ENCODE data around the gene FCER1G.
A peak's percentile ranks its signal among the peaks of the same experiment; 100 is the strongest.
"Not testable (repeated sequence)": the region's sequence is repeated elsewhere in the genome, so short reads cannot be mapped to it uniquely, and the experiment has no call there.

The FCER1G gene

DNA sequence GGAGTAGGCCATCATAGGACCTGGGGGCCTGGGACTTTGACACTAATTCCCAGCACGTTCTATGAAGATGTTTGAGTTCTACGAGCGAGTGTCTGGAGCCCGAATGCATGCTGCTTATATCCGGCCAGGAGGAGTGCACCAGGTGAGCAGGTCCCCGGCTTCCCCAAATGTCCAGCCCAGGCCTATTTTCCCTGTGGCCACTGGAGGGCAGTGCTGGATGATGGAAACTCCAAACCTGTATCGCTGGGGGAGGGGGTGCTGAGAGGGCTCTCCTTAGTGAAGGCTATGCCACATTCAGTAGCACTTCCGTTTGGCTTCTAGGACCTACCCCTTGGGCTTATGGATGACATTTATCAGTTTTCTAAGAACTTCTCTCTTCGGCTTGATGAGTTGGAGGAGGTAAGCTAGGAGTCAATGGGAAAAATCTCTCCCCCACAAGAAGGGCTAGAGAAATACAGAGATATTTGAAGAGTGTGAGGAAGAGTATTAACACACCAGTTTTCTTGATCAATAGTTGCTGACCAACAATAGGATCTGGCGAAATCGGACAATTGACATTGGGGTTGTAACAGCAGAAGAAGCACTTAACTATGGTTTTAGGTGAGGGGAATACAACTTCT lies 5.2 kb upstream of the FCER1G start:
- DNase-seq: peak; percentile 64

- no peak for DNase-seq
Measured at GRCh38 chr1:161214369-161214768, 726 bp upstream of the FCER1G start.

DNA sequence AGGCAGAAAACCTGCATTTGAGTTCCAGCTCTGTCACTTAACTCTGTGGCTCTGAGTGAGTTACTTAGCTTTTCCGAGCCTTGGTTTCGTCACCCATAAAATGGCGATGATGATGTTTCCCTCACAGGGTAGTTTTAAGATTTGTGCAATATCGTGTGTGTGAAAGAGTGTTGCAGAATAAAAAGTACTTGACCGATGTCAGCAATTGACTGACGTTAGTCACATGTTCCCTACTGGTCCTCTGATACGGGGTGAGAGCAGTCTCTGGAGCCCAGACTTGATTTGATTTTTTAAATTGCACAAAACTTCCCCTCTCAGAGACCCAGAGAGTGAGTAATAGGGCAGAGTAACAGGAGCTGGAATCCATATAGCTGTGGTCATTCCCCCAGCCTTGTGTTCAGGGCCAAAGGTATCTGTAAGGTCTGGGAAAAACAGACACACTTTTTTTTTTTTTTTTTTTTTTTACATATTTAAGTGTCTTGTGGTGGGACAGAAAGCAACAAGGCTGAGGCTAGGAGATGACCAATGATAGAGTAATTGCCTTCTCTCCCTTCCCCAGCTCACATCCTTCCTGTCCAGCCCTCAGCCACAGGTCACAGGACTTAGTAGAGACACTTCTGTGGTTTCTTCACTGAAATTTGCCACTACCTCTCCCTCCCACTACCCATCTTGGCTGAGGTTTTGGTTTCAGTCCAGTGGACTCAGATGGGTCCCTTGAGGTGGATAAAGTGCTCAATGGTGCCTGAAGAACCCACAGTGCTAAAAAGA lies 2.0 kb downstream of the FCER1G start:
- DNase-seq: no peak

GRCh38 chr1:161217831-161218230 lies 2.7 kb downstream of the FCER1G start:
- DNase-seq: no peak

DNA sequence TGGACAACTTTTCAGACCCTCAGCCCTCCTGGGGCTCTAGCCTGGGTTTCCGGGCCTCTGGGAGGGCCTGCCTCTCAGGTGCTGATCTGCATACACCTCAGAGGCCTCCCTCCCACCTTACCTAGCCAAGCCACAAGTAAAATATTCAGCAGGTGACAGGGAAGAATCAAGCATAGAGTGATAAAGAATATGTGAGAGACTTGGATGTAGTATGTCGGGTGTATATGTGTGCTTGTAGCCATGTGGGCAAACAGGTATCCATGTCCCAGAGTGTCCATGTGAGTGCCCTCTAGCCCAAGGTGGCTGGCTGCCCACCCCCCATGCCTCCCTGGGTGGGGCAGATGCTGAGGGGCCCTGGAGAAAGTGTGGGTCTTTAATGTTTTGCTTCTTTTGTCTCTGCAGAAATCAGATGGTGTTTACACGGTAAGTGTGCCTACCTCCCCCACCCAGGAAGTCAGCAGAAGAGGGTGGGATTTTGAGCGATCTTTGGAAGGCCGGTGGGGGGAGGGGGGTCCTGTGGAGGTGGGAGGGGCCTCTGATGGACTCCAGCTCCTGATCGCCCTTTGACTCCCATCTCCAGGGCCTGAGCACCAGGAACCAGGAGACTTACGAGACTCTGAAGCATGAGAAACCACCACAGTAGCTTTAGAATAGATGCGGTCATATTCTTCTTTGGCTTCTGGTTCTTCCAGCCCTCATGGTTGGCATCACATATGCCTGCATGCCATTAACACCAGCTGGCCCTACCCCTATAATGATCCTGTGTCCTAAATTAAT lies 3.4 kb downstream of the FCER1G start:
- no peak for DNase-seq

- DNase-seq: no peak
Measured at GRCh38 chr1:161219078-161219892, 4.2 kb downstream of the FCER1G start.

DNA sequence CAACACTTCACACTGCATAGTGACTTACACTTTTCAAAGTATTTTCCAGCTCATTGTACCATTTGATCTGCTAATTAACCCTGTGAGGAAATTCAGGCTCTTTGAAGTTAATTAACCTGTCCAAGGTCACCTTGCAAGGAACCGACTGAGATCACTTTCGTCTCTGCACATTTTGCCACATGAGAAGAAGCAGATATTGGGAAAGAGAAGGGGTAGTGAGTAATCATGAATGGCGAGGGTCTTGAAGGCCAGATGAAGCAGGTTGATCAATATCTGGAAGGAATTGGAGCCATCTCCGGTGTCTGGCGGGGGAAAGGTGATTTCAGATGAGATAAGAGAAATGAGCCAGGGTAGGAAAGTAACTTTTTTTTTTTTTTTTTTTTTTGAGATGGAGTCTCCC lies 4.9 kb downstream of the FCER1G start:
- no peak for DNase-seq

- no peak for DNase-seq
Measured at GRCh38 chr1:161222175-161223019, 7.3 kb downstream of the FCER1G start.

DNA sequence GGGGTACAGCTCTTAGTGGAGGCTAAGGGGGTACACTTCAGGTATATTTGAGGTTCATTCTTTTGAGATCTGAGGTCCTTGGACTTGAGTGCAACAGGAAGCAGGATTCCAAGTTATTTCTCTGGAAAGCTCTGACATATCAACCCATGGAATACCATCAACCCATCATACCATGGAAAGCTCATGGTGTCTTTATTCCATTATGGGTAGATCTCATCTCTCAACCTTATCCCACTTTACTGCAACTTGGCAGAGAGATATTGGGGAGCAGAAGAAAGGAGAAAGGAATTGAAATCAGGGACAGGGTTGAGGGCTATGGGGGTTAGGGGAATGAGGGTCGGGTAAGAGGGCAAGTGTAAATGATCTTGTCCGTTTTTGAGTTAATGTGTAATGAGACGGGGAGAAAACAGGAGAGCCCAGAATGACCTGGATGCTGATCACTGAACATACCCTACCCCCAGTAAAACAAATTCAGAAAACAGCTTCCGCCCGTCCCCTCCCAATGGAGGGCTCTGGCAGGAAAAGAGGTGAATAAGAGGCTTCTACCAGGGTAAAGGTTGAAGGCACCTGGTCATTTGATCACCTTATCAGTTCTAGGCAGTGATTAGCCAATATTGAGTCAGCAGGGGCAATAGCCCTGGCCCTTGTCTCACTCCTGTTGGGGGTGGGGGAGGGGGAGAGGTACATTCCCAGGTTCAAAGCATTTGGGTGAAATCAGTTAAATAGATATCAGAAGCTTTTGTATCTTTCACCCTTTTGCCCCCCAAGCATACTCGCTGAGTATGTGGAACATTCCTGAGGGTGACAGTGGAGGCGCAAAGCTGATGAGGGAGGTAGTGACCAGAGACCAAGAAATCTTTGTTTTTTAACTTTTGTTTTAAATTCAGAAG lies 9.0 kb downstream of the FCER1G start:
- DNase-seq: no peak

DNA sequence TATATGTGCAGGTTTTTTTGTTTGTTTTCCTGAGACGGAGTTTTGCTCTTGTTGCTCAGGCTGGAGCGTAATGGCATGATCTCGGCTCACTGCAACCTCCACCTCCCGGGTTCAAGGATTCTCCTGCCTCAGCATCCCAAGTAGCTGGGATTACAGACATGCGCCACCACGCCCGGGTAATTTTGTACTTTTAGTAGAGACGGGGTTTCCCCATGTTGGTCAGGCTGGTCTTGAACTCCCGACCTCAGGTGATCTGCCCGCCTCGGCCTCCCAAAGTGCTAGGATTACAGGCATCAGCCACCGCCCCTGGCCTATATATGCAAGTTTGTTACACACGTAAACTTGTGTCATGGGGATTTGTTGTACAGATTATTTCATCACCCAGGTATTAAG lies 9.6 kb downstream of the FCER1G start:
- not testable (repeated sequence) for DNase-seq

GRCh38 chr1:161225178-161225533 lies 10.1 kb downstream of the FCER1G start:
- DNase-seq: no peak

DNA sequence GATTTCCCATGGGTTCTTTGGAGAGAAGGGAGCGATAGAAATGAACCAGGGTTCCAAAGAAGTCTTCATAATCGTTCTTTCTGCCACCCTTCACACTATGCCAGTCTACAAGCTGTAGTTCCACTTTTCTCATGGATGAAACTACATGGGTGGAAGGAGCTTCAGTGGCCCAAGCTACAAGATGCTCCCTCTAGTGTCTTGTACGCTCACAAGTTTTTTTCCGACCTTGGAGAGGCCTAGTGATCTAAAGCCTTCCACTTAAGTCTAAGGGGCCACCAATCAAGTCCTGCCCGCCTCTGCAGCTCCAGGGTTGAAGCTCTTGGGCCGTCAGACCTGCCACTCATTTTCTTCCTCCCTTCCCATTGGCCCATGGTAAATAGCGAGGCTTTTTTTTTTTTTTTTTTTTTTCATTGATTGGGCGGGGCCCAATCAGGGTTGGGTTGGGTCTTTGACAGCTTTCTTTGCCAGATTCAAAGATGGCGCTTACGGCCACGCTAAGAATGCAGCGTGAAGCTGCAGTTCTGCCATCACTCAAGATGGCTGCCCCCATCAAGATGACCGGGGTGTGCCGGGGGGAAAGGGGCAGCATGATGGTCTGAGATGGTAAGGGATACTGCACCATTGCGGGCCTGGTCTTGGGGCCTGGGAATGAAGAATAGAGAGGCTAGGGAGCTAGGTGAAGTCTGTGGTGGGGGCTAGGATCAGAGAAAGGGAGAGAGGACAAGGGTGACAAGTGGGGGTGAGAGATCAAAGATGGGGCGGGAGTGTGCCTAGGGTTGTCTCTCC lies 10.6 kb downstream of the FCER1G start, which contains the start of gene TOMM40L:
Gene TOMM40L, plus strand, starts transcription at position 527 of the 786 bp plus-strand sequence. CDS start 430 bp downstream, outside the sequence.
- DNase-seq: peak; percentile 87

DNA sequence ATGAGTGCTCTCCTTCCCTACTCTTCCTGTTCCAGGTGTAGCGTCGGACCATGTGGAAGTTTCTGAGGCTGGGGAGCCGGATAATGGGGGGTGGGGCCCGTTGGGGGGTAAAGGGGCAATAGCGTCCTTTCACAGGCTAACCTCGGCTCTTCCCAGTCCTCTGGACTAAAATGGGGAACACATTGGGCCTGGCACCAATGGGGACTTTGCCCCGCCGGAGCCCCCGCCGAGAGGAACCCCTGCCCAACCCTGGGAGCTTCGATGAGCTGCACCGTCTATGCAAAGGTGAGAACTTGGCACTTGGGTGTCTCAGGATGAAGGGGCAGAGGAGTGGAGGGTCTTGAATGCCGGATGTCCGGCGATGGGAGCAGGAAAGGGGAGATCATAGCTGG lies 11.2 kb downstream of the FCER1G start:
- DNase-seq: no peak

GRCh38 chr1:161226759-161227158 lies 11.7 kb downstream of the FCER1G start:
- DNase-seq: no peak

DNA sequence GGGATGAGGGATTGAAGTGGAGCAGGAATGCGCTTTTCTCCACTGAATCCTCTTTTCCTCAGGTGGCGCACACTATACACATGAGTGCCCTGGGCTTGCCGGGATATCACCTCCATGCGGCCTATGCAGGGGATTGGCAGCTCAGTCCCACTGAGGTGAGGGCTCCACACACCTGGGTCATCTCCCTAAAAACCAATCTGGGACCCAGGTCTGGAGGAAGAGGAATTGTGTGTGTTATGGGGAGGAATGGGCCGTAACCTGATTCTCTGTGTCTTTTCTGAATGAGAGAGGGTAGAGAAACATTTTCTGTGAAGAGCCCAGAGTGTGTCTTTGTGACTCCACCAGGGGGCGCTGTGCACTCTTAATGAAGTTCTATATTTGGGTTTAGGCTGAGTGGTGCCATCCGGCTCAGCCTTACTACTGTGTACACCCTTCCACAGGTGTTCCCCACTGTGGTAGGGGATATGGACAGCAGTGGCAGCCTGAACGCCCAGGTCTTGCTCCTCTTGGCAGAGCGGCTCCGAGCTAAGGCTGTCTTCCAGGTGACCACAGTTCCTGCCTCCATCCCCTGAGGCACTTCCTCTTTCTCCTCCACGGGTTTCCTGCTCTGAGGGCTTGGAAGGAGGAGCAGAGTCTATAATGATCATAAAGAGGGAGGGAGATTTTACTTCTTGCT lies 12.2 kb downstream of the FCER1G start:
- DNase-seq: peak; percentile 89

DNA sequence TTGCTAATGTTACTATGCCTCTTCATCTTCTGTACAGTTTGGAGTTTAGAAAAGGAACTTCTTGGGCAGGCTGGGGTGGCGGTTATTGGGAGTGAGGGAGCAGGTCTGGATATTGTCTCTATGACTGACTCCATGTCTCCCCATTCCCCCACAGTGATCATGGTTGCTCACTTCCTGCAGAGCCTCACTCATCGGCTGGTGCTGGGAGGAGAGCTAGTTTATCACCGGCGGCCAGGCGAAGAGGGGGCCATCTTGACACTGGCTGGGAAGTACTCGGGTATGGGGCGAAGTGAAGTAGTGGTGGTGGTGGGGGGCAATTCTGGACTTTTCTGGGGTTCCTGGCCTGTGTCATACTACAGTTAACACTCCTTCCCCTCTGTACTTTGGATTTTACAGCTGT lies 12.9 kb downstream of the FCER1G start:
- no peak for DNase-seq

DNA sequence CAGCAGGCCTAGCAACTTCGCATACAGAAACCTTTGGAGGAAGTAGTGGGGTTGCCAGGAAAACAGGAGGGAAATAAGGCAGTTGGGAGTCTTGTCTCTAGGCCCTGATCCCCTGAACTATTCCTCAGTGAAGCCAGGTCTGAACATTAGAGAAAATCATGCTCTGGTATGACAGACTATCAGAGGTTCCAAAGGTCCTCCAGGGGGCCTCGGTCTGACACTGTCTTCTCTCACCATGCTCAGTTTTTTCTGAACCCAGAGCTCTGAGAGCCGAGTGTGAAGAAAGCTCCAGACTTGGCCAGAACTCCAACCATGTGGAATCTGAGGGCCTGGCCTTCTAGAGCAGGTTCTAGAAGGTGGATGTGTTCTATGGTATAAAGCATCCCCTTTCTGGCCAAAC lies 14.8 kb downstream of the FCER1G start:
- DNase-seq: no peak

GRCh38 chr1:161230762-161231161 lies 15.7 kb downstream of the FCER1G start:
- no peak for DNase-seq

DNA sequence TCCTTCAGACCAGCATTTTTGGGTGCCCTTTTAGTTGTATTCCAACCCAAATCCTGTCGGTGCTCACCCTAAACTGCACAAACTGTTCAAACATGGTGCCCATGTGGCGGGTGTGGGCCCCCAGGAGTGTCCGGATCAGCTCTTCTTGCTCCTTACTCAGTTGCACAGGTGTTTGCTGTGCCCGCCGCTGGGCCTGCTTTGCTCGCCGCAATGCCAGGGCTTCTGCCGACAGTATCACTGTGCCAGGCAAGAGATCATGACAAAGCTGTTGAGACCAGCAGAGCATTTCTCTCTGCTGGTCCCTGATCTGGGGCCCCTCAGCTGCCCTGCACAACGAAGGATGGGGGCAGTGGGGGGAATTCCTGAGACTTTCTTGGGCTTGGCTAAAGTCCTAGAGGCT lies 18.0 kb downstream of the FCER1G start:
- DNase-seq: no peak

Data from effector CD4-positive, alpha-beta T cell (primary cell).